B cell (primary cell): ENCODE data around the gene TNNI3K. TPM values are rescaled to one million over a fixed set of nuclear protein-coding genes. Genes with fewer than 3 reads are reported as not detected.

ENCODE experiments used
- ATAC-seq: fragments of 200-7000 bp; cut with Tn5 transposase; one replicate; pipeline ENCODE4 v1.10.0; 2021; ENCODE audit warnings: low read depth, mild to moderate bottlenecking, moderate number of reproducible peaks, moderate library complexity
- CTCF ChIA-PET: fragments of 350-600 bp; sonication (Branson Sonifier 250); formaldehyde crosslinking; loops from one replicate; lab custom pipeline; 2021; ENCODE audit warnings: antibody characterized with exemption, inconsistent platforms; lab: Charles Lee
- POLR2A ChIA-PET: fragments of 350-600 bp; sonication (Branson Sonifier 250); formaldehyde crosslinking; loops from one replicate; lab custom pipeline; 2021; ENCODE audit warnings: antibody characterized with exemption; lab: Charles Lee
- DNase-seq: peaks from one replicate; pipeline ENCODE4 v3.0.0; 2013
- H2AFZ ChIP-seq: 2 replicates; pipeline ENCODE4 v1.6.1; 2012; ENCODE audit warnings: mild to moderate bottlenecking, low read depth, low read length; ENCODE audit not compliant: insufficient read depth, poor library complexity, severe bottlenecking
- H3K27ac ChIP-seq, 2 donors: 1 replicate in 1 of 2; 2 replicates in 1 of 2; pipeline ENCODE4 v1.5.1; 2012 to 2013; ENCODE audit warnings: low read length in 2 of 2, mild to moderate bottlenecking in 2 of 2, moderate library complexity in 1 of 2
- H3K27me3 ChIP-seq, 4 experiments: fragments of 200-600 bp in 1 of 4; sonication (generic) in 1 of 4; replicated peaks in 1 of 4; 1 replicate in 2 of 4; 2 replicates in 2 of 4; pipeline versions ENCODE4 v1.6.1 to v1.7.0; 2013 to 2016; ENCODE audit warnings: low read length in 3 of 4, mild to moderate bottlenecking in 2 of 4, mixed read lengths in 1 of 4, moderate library complexity in 1 of 4; ENCODE audit not compliant: insufficient read depth in 4 of 4, control insufficient read depth in 3 of 4; ENCODE audit errors: control extremely low read depth in 1 of 4
- H3K36me3 ChIP-seq, 2 experiments: replicated peaks in 1 of 2; 1 replicate in 1 of 2; 2 replicates in 1 of 2; pipeline versions ENCODE4 v1.6.1 to v1.7.1; 2013; ENCODE audit warnings: low read length in 1 of 2; ENCODE audit not compliant: insufficient read depth in 2 of 2, control insufficient read depth in 1 of 2; ENCODE audit errors: control extremely low read depth in 1 of 2, extremely low read depth in 1 of 2
- H3K4me1 ChIP-seq, 2 donors: fragments of 200-600 bp in 1 of 2; sonication (generic) in 1 of 2; 1 replicate in 1 of 2; 2 replicates in 1 of 2; pipeline versions ENCODE4 v1.5.1 to v1.6.1; 2013 to 2017; ENCODE audit warnings: low read length in 2 of 2; ENCODE audit not compliant: control insufficient read depth in 2 of 2, insufficient read depth in 2 of 2
- H3K4me2 ChIP-seq: replicated peaks from 2 replicates; pipeline ENCODE3; 2012; ENCODE audit warnings: mild to moderate bottlenecking, low read depth, low read length; ENCODE audit not compliant: poor library complexity, severe bottlenecking
- H3K4me3 ChIP-seq, 5 experiments: fragments of 200-600 bp in 1 of 5; sonication (generic) in 1 of 5; 1 replicate in 3 of 5; 2 replicates in 2 of 5; pipeline versions ENCODE4 v1.5.1 to v1.7.0; 2011 to 2016; ENCODE audit warnings: low read length in 4 of 5, mild to moderate bottlenecking in 4 of 5, low read depth in 2 of 5, control low read depth in 1 of 5, moderate library complexity in 1 of 5; ENCODE audit not compliant: insufficient read depth in 1 of 5; ENCODE audit errors: control extremely low read depth in 1 of 5, extremely low read depth in 1 of 5
- H3K79me2 ChIP-seq: fragments of 200-600 bp; sonication (generic); one replicate; pipeline ENCODE4 v1.6.0; 2016; ENCODE audit warnings: low read length; ENCODE audit not compliant: control insufficient read depth, insufficient read depth
- H3K9ac ChIP-seq: fragments of 200-600 bp; sonication (generic); 2 replicates; pipeline ENCODE4 v1.6.1; 2017; ENCODE audit warnings: mild to moderate bottlenecking, low read length, moderate library complexity
- H3K9me3 ChIP-seq, 3 donors: one replicate each; pipeline versions ENCODE4 v1.6.1 to v1.7.1; 2013; ENCODE audit warnings: low read length in 2 of 3; ENCODE audit not compliant: control insufficient read depth in 2 of 3, insufficient read depth in 1 of 3; ENCODE audit errors: control extremely low read depth in 1 of 3
- H4K20me1 ChIP-seq: 2 replicates; pipeline ENCODE4 v1.6.0; 2012; ENCODE audit warnings: mild to moderate bottlenecking, low read length; ENCODE audit not compliant: insufficient read depth, control insufficient read depth, poor library complexity, severe bottlenecking
- H3K27ac Mint-ChIP-seq: one replicate; pipeline ENCODE4 v1.8.0; 2021; ENCODE audit warnings: mixed read lengths
- H3K27me3 Mint-ChIP-seq: one replicate; pipeline ENCODE4 v1.8.0; 2021; ENCODE audit warnings: mixed read lengths
- H3K4me1 Mint-ChIP-seq: one replicate; pipeline ENCODE4 v1.8.0; 2021; ENCODE audit warnings: mixed read lengths
- H3K4me3 Mint-ChIP-seq: one replicate; pipeline ENCODE4 v1.8.0; 2021; ENCODE audit warnings: mixed read lengths
- H3K9me3 Mint-ChIP-seq: one replicate; pipeline ENCODE4 v1.8.0; 2022; ENCODE audit warnings: mixed read lengths; ENCODE audit not compliant: insufficient read depth
- CTCF ChIP-seq: fragments of 200-600 bp; IDR thresholded peaks from one replicate; pipeline ENCODE4 v1.8.0; 2022; ENCODE audit warnings: antibody characterized with exemption, mild to moderate bottlenecking
- EZH2 ChIP-seq: IDR thresholded peaks from 2 replicates; pipeline ENCODE4 v1.6.1; 2012; ENCODE audit warnings: borderline replicate concordance, low read depth, mild to moderate bottlenecking, moderate library complexity, low read length; ENCODE audit not compliant: insufficient read depth, poor library complexity, severe bottlenecking
- WGBS: methylation state at CpG from one replicate; pipeline ENCODE4 v1.1.5; 2013; ENCODE audit warnings: missing lambda C conversion rate; ENCODE audit not compliant: insufficient coverage; 5-methylcytosine and 5-hydroxymethylcytosine counted together
- intact Hi-C: fragments of 100-400 bp; cut with micrococcal nuclease; formaldehyde crosslinking; loops from one replicate; pipeline ENCODE4 v1.10.0; 2022
- polyA plus RNA-seq: library from polyadenylated mRNA; depleted of rRNA; stranded (reverse); fragments of >200 nt; gene quantifications from 2 replicates; pipeline ENCODE4 v1.2.3, GENCODE V29; 2012
- total RNA-seq, 2 donors: library from RNA; stranded (reverse); fragments of 120-200 nt in 1 of 2; gene quantifications; 1 replicate in 1 of 2; 2 replicates in 1 of 2; pipeline versions ENCODE4 v1.2.3 to v1.2.4, GENCODE V29; 2013 to 2022

Gene TNNI3K
- total and polyA plus RNA-seq, 2 donors (not counting 1 experiment from before 2014, with no cell fraction given) = 0.52 to 3.1 TPM

- TF ChIP-seq CTCF (no peak), EZH2 (no peak)
- no peaks in the 10 kb centered on the region for H3K4me1 Mint-ChIP-seq
- no peaks in the 10 kb centered on the region for H3K79me2 ChIP-seq
- H3K27me3 ChIP-seq = no peaks in the 10 kb centered on the region
- DNase-seq (no peak), ATAC-seq (no peak)
- no peak overlapping the region for H3K9ac ChIP-seq
- no peaks in the 10 kb centered on the region for H3K9me3 ChIP-seq
- no CpG with 5 or more reads among the region's 2 CpGs for WGBS
- no peak overlapping the region for H3K4me2 ChIP-seq
- no peaks in the 10 kb centered on the region for H3K4me1 ChIP-seq
- no peak overlapping the region for H2AFZ ChIP-seq
- ChIA-PET POLR2A (no interaction called here), CTCF (no interaction called here)
- H3K27me3 Mint-ChIP-seq = no peaks in the 10 kb centered on the region
- intact Hi-C loops = no loop called here
- H3K27ac Mint-ChIP-seq = no peak overlapping the region
- no peaks in the 10 kb centered on the region for H4K20me1 ChIP-seq
- no peak overlapping the region for H3K4me3 ChIP-seq
- no peak overlapping the region for H3K27ac ChIP-seq
- no peak overlapping the region for H3K4me3 Mint-ChIP-seq
- no peaks in the 10 kb centered on the region for H3K9me3 Mint-ChIP-seq
- H3K36me3 ChIP-seq = no peaks in the 10 kb centered on the region
These were observed 218.1 kb downstream of the TNNI3K start for GRCh38 chr1:74453277-74453676.

- Histone ChIP-seq H3K9me3 (no peaks in the 10 kb centered on the region), H3K4me2 (no peak overlapping the region), H2AFZ (no peak overlapping the region), H3K9ac (no peak overlapping the region), H3K4me3 (no peak overlapping the region), H3K27ac (no peak overlapping the region), H3K36me3 (no peaks in the 10 kb centered on the region), H3K79me2 (no peaks in the 10 kb centered on the region), H3K4me1 (no peaks in the 10 kb centered on the region), H3K27me3 (no peaks in the 10 kb centered on the region), H4K20me1 (no peaks in the 10 kb centered on the region)
- Mint-ChIP-seq H3K27me3 (no peaks in the 10 kb centered on the region), H3K27ac (no peak overlapping the region), H3K4me1 (no peaks in the 10 kb centered on the region), H3K9me3 (no peaks in the 10 kb centered on the region), H3K4me3 (no peak overlapping the region)
- no peak for TF ChIP-seq CTCF
- no peak for DNase-seq
- POLR2A ChIA-PET = no interaction called here
- CTCF ChIA-PET = no interaction called here
- intact Hi-C loops = no loop called here
- no peak for ATAC-seq
These were observed 220.2 kb downstream of the TNNI3K start for GRCh38 chr1:74455390-74455789.
